Colonic mucosa (tissue), 4 donors: ENCODE data around the gene HIGD1A. TPM values are rescaled to one million over a fixed set of nuclear protein-coding genes. Genes with fewer than 3 reads are reported as not detected.
A peak's percentile ranks its signal among the peaks of the same experiment; 100 is the strongest.

ENCODE experiments used
- DNase-seq: peaks from one replicate; pipeline ENCODE4 v3.0.0-alpha.2; 2020
- H3K27ac ChIP-seq: fragments of 200-600 bp; one replicate; pipeline ENCODE4 v1.8.0; 2021
- H3K27me3 ChIP-seq: fragments of 200-600 bp; one replicate; pipeline ENCODE4 v1.8.0; 2021
- H3K36me3 ChIP-seq: fragments of 200-600 bp; one replicate; pipeline ENCODE4 v1.8.0; 2021
- H3K4me1 ChIP-seq: fragments of 200-600 bp; one replicate; pipeline ENCODE4 v1.8.0; 2021; ENCODE audit warnings: mild to moderate bottlenecking
- H3K4me3 ChIP-seq: fragments of 200-600 bp; one replicate; pipeline ENCODE4 v1.8.0; 2021
- H3K9ac ChIP-seq, 2 donors: one replicate each; pipeline ENCODE4 v1.7.0; 2013; ENCODE audit warnings: control low read depth in 2 of 2, low read depth in 2 of 2, low read length in 2 of 2
- H3K9me3 ChIP-seq: fragments of 200-600 bp; one replicate; pipeline ENCODE4 v1.8.0; 2021
- intact Hi-C: fragments of 100-400 bp; cut with DNase I; formaldehyde crosslinking; loops from one replicate; pipeline ENCODE4 v1.14.1; 2022
- total RNA-seq, 2 donors: library from RNA; stranded (reverse); fragmentation: NEBNext Ultra II Directional in 1 of 2; extraction: Animal tissue kit (Norgen Biotek cat#: 25700) in 1 of 2; gene quantifications; one replicate each; pipeline ENCODE4 v1.2.1, GENCODE V29; 2021
- TF ChIP-seq, protein P1 (sequence below): fragments of 200-600 bp; IDR thresholded peaks from one replicate; pipeline ENCODE4 v1.8.0; 2022; ENCODE audit warnings: antibody characterized with exemption, mild to moderate bottlenecking
- donor health status: healthy.
- donor health status: DM: no; HTN: no; CAD: no.
- donor health status: DM: no; HTN: no; CAD: no.

Gene HIGD1A
- total RNA-seq, 2 donors from 2014 or later = 224 to 360 TPM

DNA sequence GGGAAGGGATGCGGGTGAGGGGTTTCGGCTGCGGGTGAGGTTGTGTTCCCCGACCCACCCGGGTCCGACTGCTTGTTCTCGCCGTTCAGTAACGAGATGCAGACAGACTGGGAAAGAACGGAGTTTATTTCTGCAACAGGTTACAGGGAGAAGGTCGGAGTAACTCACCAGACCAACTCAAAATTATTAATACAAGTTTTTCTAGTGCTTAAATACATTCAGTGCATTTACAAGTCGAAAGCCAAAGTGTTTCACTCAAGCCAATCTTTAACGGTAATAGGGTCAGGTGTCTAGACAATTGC is 492 bp upstream of the HIGD1A start:
- TF ChIP-seq, protein P1, sequence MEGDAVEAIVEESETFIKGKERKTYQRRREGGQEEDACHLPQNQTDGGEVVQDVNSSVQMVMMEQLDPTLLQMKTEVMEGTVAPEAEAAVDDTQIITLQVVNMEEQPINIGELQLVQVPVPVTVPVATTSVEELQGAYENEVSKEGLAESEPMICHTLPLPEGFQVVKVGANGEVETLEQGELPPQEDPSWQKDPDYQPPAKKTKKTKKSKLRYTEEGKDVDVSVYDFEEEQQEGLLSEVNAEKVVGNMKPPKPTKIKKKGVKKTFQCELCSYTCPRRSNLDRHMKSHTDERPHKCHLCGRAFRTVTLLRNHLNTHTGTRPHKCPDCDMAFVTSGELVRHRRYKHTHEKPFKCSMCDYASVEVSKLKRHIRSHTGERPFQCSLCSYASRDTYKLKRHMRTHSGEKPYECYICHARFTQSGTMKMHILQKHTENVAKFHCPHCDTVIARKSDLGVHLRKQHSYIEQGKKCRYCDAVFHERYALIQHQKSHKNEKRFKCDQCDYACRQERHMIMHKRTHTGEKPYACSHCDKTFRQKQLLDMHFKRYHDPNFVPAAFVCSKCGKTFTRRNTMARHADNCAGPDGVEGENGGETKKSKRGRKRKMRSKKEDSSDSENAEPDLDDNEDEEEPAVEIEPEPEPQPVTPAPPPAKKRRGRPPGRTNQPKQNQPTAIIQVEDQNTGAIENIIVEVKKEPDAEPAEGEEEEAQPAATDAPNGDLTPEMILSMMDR = no peak
- H3K27me3 ChIP-seq = no peaks in the 10 kb centered on the region
- peak overlapping the region; percentile 98 for H3K27ac ChIP-seq
- H3K9ac ChIP-seq = peak overlapping the region; percentile 96 to 99
- DNase-seq = no peak
- intact Hi-C loops = no loop called here
- no peaks in the 10 kb centered on the region for H3K9me3 ChIP-seq
- peak overlapping the region; percentile 74 for H3K4me3 ChIP-seq
- peaks cover 11% of the 10 kb centered on the region for H3K4me1 ChIP-seq
- no peaks in the 10 kb centered on the region for H3K36me3 ChIP-seq

DNA sequence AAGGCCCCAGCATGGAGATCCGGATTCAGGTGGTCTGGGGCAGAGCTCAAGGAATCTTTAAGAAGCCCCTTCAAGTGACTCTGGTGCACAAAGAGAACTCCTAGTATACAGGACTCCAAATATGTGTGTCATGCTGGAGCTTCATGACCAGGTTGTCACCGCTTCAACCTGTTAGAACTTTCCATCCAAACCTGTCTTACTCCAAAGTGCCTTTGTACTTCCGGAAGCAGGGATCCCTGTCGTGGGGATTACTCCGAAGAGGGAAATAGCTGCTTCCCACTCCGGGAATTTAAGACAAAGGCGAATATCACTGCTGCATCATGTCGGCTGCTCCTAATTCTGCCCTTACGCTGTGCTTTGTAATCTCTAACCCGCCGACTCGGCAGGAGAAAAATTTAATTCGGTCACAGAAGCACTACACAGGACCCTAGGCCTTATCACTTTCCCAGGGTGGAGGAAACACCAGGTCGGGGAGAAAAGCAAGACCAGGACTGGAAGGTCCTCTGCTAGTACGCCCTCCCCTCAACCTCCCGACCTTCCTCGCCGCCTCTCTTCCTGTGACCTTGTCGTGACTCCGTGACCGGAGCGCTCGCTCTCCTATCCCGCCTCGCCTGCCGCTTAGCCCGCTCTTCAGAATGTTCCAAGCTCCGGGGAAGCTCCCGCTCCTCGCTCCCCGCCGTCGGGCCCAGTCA is 730 bp downstream of the HIGD1A start:
- H3K4me1 ChIP-seq = peaks cover 11% of the 10 kb centered on the region
- H3K4me3 ChIP-seq = peak overlapping the region; percentile 74
- peak; percentile 57 for DNase-seq
- H3K9ac ChIP-seq = peak overlapping the region; percentile 96 to 99
- no peaks in the 10 kb centered on the region for H3K36me3 ChIP-seq
- no peaks in the 10 kb centered on the region for H3K9me3 ChIP-seq
- TF ChIP-seq, protein P1 = no peak
- no peaks in the 10 kb centered on the region for H3K27me3 ChIP-seq
- peak overlapping the region; percentile 98 for H3K27ac ChIP-seq
- intact Hi-C loops = no loop called here

DNA sequence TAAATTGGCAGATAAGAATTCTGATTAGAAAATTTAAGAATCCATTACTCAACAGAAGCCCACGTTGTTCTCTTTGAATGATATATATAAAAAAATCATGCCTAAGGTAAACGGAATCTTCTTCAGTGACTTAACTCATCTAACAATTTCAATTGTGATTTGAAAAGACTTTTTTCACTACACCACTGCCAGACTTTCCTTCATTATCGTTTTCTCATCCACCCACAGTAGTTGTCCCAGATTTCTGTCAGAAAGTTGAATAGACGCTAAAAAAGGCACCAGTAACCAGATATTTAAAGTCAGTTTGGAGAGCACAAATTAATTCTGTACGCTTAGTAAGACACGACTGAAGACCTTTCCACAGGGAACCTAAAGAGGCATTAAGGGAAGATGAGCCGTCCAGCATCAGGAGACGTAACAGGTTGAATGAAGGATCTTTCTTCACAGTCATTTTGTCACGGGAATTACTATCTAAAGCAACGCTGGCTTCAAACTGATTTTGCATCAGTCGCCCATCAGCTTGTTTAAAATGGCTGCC is 1.3 kb downstream of the HIGD1A start:
- TF ChIP-seq, protein P1 = no peak
- Histone ChIP-seq H3K27ac (peak overlapping the region; percentile 98), H3K4me3 (peak overlapping the region; percentile 74), H3K9ac (peak overlapping the region; percentile 96 to 99), H3K4me1 (peaks cover 11% of the 10 kb centered on the region), H3K27me3 (no peaks in the 10 kb centered on the region), H3K9me3 (no peaks in the 10 kb centered on the region), H3K36me3 (no peaks in the 10 kb centered on the region)
- no peak for DNase-seq
- intact Hi-C loops = no loop called here

DNA sequence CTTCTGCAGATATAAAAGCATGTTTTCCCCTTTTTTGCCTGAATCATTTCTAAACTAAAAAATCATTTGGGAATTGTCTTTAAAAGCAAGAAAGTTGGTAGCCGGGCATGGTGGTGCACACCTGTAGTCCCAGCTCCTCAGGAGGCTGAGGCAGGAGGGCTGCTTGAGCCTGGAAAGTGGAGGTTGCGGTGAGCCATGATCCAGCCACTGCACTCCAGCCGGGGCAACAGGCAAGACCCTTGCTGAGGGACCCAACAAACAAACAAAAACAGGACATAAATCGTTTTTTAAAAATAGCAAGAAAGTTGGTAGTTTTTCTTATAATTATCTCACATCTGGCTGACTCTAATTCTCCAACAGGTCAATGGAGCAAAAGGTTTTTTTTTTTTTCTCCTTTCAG is 2.5 kb downstream of the HIGD1A start:
- no peak for DNase-seq
- intact Hi-C loops = no loop called here
- Histone ChIP-seq H3K9me3 (no peaks in the 10 kb centered on the region), H3K27ac (no peak overlapping the region), H3K36me3 (no peaks in the 10 kb centered on the region), H3K4me3 (peak overlapping the region; percentile 74), H3K27me3 (no peaks in the 10 kb centered on the region), H3K9ac (peak overlapping the region; percentile 0 to 37), H3K4me1 (peaks cover 11% of the 10 kb centered on the region)
- TF ChIP-seq, protein P1 = no peak

DNA sequence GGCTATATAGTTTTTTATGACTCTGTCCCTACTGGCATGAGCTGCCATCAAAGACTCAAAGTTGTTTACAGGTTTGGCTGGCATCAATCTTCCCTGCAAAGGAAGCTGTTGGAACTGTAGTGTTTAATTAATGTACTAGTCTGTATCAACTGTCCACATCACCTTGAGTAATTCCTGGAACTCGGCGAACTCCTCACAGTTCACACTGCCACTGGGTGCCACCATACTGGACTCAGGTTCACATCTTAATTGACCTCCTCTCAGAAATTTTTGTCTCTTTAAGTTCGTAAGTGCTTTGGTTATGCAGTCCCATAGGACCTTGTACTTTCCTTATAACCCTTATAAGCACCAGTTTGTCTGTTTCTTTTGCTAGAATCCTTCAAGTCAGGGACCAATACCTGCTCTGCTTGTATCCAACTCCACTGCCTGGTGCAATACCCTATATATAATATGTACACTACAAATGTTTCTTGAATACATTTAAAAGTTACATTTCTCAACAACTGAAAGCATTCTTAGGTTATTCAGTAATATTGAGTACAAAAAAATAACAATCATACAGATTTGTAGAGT is 3.2 kb downstream of the HIGD1A start:
- H3K4me3 ChIP-seq = no peak overlapping the region
- peak overlapping the region in 1 of 2 donors; percentile 0 for H3K9ac ChIP-seq

More for the DNA sequence above, 3.2 kb downstream of the HIGD1A start:
- no peak for DNase-seq
- no peaks in the 10 kb centered on the region for H3K36me3 ChIP-seq
- TF ChIP-seq, protein P1 = no peak
- intact Hi-C loops = no loop called here
- H3K27me3 ChIP-seq = no peaks in the 10 kb centered on the region
- no peaks in the 10 kb centered on the region for H3K9me3 ChIP-seq
- peak overlapping the region; percentile 18 for H3K27ac ChIP-seq
- H3K4me1 ChIP-seq = peaks cover 11% of the 10 kb centered on the region
